HG02678 (cell line): ENCODE measurements around the gene DGKB.

Source experiments
- ATAC-seq: cut with Tn5 transposase; IDR thresholded peaks from one replicate; pipeline ENCODE4 v1.9.1; 2021; ENCODE audit warnings: mild to moderate bottlenecking, moderate library complexity; ENCODE audit not compliant: unreplicated experiment

The DGKB gene

DNA sequence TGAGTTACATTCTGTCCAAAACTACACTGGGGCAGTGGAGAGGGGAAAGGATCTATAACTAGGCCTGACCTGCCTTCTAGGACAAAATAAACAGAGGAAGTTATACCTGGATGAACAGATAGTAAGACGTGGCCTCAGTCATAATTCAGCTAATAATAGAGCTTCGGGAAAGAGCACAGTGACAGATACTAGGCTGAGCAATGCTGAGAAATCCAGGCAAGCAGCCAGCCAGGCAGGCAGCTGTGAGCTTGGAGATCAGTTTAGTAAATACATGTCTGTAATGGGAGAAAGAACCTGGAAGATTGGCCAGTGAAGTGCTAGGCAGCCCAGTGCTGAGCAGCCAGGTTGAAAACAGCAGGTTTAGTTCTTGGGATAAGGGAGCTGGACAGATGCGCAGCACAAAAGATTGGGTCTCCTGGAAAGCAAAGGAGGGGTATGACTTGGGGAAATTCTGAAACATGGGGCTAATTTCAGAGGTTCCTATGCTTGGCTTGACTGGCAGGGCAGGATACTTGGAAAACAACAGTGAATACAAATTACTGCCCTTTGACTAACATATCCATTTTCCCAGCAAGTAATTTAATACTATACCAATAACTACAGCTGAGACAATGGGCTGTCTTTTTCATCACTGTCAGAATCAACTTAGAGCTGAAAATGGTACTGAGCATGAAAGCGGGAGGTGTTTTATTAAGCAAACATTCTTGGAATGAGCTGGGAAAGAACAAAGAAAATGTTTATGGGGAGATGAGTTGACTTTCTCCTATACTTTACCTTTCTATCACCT is 140.8 kb downstream of the DGKB start:
- no peak for ATAC-seq

DNA sequence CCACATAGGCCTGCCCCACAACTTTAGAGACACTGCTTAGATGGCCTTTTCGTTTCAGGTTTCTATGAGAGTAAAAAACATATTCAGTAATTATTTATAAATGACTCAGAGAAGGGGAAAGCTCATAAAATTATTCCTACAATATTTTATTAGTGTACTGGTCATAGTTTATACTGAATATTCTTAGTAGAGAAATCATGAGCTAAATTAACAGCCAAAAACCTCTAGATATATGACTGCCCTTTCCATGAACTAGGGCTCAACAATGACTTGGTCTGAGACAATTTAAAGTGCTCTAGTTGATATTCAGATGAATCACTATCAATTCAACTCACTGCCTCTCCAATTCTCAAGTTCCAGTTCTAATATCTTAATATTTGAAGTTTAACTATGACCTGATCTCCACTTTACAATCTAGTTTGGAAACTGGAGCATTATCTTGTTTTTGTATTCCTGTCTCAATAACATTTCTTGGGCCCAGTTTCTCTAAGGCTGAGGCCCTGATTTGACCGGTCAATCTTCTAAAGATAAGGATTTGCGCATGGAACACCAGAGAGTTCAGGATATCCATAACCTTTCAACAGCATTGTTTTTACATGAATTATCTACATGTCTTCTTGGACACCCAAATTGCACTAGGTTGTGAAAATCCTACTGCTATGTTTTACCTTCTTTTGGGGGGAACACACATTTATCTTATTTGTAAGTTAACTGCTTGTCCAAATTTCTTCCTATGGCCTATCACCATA is 141.6 kb downstream of the DGKB start:
- ATAC-seq, result no peak

DNA sequence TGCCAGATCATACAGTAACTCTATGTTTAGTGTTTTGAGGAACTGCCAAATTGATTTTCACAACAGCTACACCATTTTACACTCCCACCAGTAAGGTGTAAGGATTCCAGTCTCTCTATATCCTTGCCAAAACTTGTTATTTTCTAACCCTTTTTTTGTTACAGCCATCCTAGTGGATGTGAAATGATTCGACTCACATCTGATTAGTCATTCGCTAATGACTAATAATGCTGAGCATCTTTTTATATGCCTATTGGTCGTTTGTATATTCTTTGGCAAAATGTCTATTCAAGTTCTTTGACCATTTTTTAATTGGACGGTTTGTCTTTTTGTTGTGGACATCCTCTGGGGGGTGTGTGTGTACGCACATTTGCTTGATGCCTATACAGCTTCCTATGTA is 142.8 kb downstream of the DGKB start:
- no peak for ATAC-seq

DNA sequence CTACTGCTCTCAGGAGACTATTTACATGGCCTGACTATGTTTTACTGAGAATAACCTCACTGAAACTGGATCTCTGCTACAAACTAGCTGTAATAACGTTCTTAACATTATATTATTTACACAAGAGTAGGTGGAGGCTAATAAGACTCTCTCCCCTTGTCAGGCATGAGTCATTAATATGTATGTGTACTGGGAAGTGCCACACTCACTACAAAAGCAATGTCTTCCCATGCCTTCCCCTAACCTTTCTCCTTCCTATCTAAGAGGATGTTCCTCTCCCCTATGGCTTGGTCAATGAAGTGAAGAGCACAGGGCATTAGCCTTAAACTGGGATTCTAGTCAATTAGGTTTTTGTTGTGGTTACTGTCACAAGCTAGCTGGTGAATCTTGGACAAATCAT is 147.9 kb downstream of the DGKB start:
- no peak for ATAC-seq

DNA sequence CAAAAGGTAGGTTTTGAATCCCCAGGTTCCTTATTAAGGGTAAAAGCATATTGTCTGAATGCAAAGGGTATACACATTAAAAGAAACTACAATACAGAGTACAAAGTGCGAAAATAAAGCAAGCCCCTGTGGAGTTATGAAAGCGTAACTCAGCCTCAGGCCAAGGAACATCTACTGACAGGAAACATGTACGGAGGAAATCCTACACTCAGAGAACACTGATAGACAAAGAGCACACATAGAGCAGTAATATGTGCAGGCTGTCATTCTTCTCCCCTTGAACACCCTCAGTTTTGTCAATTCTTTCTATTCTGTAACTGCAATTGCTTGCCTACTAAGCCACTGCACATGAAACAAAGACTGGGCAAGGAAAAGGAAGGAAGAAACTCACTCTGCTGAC is 150.2 kb downstream of the DGKB start:
- no peak for ATAC-seq

DNA sequence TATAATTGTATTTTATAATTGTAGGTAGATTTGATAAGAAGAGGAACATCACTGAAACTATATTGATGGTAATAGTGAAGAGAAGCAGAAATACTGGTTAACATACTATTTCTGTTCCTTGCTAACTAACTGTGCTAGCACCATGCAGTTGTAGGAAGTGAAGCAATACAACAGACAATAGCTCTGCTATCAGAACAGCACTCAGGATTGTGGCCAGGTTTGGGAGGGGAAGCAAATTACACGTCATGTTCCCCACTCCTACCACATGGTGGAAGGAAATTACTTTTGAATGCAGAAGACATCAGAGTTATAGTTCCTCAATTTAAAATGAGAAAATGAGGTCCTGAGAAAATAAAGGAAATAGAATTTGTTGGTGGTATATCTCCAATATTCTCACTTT is 151.1 kb downstream of the DGKB start:
- no peak for ATAC-seq

DNA sequence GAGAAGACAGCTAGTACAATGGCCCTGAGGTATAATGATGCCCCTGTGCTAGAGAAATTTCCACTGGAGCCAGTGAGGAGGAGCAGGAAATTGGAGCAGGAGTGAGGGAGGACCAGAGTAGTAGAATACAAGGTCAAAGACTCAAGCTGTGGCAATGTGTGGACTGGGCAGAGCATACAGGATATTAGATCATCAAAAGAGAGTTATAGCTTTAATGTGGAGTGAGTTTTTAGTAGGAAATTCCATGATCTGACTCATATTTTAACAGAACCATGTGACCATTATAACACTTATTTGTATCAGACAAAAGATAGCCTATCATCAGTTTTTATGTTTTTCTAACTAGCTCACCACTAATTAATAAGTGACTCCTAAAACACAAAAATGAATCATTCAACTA is 154.1 kb downstream of the DGKB start:
- ATAC-seq, result no peak

DNA sequence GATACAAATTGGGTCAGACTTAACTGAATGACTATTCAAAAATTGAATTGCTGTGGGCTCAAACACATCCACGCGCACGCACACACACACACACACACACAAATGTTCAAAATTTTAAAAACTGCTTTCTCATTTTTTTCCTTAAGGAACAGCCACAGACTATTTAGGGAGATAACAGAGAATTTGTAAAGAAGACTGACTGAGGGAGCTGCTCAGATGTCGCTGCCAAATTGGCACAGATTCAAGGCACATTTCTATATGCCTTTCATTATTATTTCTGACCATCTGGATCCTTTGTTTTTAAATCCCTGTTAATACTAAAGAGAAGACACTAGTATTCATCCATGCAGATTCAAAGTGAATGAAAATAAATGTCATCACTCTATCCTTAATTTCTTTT is 154.8 kb downstream of the DGKB start:
- ATAC-seq, result no peak

DNA sequence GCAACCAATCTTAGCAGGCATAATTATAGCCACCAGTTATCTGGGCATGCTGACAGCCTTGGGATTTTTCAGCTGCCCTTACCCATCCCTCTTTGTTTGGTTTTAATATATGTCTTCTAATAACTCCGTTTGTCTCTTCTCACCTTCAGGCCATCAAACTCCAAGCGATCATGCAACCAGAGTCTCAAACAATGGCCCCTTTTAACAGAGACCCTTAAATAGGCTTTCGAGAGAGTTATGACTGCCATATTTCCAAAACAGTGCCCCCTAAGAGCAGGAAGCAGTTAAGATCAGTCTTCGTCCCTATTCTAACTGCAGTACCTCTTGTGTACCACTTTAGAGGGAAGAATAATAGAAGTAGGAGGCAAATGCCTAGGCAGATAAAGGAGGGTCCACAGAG is 157.5 kb downstream of the DGKB start:
- ATAC-seq, result no peak

DNA sequence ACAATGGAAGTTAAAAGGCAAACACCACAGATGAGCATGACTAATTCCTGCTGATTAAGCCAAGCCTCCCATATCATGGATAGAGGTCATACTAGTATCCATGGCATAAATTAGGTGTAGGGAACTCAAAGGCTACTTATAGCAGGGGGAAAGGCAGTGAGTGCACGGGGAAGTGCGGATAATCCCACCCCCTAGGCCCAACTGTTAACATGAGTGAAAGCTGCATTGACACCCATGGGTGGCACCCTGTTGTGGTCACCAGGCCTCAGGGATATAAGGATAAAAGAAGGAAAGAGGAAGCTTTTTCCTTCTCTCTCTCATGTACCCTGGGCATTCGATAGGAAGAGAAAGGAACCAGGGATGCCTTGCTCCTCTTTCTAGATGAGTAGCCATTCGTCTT is 161.9 kb downstream of the DGKB start:
- no peak for ATAC-seq

DNA sequence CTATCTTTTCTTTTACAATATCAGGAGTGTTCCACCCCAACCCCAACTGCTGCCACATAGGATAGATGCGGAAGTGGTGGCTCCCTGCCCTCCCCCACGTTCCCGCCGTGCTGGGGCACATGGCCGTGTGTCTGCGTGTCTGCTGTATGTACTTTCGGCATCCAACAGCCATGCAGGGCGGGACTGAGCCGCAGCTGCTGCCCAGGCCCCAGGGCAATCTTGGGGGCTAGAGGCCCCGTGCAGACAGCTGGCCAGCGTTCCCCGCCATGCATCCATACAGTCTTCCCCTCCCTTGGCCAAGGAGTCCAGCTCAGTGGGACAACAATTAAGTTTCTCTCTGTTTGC is 162.7 kb downstream of the DGKB start:
- no peak for ATAC-seq

DNA sequence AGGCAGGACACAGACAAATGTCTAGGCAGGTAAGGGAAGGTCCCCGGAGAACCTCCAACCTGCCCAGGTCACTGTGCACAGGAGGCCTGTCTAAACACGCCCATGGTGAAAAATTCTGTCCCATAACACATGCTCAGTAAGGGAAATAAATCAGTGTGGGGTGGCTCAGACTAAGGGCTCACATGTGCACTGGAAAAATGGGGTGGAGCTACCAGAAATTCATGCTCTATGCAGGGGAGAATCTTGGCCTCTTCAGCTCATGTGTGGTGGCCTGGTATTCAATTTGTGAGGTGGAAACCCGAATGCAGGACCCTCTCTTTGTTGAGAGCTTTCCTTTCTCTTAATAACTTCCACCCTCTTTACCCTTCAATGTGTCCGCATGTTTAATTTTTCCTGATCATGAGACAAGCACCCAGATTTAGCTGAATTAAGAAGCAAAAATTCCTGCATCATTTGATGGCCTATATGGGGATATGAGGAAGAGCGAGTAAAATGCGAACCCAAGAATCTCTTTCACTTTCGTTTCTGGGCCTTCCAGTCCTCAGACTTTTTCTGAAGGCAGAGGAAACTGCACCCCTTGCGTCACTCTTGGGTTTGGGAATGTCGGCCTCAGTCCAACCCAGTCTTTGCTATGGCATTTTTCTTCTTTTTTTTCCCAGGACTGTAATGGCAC is 163.2 kb downstream of the DGKB start:
- ATAC-seq, result no peak

DNA sequence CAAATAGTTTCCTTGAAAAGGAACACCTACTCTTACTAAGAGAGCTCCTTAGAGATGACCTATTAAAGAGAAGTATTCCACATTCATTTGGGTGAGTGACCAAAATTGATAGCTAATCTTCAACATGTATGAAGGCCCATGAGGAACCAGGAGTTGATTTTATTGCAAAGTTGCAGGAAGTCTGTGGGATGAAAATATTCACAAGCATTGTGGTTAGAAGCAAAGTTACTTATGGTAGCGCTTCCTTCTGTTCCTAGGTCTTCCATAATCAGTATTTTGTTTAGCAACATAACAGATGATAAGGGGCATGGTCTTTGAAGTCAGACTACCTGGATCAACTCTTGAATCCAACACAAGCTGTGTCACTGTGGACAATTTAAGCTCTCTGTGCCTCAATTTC is 164.5 kb downstream of the DGKB start:
- no peak for ATAC-seq

DNA sequence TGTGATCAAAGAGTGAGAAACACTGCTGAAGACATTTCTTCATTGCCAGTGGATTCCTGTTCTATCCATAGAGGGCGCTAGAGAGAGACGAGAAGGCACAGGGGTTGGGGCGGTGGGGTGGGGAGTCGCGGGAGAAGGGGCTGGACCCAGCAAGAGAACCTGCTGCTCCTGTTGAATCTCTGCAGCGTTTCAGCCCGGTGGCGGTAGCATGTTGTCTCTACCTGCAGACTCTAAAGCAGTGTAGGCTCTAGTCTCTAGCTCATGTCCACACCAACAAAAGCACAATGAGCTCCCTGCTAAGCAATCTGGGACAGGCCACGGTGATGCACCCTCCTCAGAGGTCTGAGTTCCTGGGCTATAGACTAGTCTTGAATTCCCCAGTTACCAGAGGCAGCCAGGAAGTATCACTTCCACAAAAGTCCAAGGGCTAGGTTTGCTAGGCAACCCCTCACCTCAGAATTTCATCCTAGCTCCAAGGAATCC is 167.7 kb downstream of the DGKB start:
- ATAC-seq, result no peak

DNA sequence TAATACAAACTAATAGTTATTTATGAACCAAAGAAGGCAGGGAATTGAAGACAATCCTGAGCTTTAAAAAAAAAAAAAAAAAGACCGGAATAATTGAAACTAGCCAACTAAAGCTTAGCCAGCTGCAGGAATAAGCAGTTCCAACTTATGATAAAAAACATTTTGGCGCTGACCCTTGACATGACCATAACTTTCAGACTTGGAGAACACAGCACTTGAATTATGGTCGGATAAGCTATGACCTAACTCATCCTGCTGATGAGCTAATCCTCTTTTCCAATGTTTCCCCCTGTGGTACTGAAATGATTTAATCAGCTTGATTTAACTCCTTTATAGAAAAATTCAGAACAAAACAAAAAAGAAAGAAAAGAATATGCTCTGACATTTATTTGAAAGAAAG is 181.8 kb downstream of the DGKB start:
- ATAC-seq, result no peak

DNA sequence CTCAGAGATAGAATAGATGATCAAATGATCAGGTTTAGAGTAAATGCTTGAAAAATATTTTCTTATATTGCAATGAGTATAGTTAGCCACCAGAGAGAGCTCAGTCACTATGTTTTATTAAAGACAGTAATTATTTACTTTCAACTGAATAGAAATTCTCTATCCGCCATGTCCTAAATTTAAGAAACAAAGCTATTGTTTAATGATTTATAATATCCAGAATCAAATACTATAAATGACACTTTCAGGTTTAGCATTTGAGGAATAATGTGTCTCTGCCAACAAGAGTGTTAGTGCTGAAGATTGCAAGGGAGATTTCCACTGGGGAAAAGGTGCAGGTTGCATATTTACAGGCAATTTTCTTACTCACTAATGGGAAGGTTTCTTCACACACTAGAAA is 184.7 kb downstream of the DGKB start:
- ATAC-seq, result no peak

DNA sequence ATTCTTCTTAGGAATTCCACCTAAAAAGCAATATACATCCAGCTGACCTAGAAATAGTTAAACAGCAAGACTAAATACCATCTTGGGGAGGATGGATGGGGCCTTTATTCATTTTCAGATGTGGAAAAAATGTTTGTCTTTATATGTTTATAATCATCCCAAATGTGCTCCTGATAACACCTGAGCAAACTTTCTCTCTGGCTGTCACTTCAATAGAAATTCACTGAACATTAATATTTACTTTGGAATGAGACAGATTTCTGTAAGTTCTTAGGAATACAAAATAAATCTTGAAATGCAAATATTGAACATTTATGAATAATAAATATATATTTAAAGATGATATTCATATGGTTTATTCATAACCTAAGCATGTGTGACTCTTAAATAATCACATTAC is 185.4 kb downstream of the DGKB start:
- ATAC-seq, result no peak

DNA sequence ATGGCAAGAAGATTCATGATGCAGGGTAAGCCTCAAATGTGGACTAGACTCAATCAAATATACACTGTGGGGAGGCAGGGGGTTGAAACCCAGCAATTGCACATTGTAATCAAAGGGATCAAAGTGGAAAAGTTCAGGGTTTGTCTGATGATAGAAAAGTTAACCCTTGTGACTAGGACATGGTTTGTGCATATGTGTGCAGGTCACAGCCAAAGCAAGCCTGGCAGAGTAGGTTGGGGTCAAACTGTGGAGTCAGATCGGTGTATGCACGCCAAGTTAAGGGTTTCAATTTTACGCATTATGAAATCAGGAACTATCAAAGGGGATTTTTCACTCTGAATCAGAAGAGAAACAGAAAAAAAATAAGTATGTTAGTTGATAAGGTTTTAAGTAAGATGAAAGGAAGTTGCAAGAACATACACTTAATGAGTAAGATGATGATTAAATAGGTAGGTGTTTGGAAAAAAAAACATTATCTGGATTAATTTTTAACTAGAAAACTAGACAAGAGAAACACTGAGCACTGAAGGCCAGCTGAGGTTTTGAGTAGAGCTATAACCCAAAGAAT is 188.3 kb downstream of the DGKB start:
- ATAC-seq, result peak; percentile 97

DNA sequence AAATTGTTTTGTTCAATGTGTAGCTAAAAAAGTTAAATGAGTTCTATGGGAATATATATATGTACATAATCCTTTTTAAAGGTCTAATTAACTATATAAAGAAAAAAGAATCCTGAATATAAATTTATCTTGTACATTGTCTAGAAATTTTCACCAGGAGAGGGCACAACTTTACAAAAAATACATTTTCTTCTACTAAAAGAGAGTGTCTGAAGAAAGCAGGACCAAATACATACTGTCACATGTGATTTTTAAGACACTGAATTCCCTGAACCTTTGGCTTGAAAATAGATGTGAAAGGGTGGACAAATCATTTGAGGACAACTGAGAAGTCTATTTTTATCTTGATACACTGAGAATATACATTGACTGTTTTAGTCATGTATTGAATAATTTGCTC is 204.3 kb downstream of the DGKB start:
- no peak for ATAC-seq

DNA sequence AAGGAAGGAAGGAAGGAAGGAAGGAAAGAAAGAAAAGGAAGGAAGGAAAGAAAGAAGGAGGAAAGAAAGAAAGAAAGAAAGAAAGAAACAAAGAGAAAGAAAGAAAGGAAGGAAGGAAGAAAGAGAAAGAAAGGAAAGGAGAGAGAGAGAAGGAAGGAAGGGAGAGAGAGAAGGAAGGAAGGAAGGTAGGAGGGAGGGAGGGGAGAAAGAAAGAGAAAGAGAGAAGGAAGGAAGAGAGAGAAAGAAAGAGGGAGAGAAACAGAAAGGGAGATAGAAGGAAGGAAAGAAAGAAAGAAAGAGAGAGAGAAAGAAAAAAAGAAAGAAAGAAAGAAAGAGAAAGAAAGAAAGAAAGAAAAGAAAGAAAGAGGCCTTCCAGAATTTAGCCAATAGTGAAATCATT is 204.9 kb downstream of the DGKB start:
- no peak for ATAC-seq

DNA sequence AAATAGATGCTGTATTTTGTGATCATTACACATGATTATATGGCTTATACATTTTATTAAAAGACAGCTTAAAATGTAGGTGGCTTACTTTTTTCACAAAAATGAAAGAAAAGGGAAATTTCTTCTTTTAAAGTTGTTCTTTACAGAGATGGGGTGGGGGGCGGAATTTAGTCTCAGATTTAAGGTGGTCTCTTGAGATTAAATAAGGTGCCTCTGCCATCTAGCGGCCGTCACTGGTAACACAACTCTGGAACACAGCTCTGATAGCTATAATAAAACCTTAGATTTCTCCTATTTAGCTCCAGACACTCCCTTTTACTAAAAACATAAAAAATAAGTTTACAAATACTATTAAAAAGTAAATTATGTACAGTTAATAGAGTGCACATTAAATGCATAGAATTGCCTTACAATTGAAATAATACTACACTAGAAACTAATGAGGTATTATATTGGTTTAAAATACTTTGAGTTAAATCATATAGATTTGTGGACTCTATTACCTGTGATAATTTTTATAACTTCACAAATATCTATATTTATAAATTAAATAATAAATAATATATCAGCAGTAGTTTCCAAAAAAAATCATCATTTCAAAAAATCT is 210.9 kb downstream of the DGKB start:
- peak; percentile 37 for ATAC-seq
